HG02981 (cell line): ENCODE measurements around the gene KDELR1.
A peak's percentile ranks its signal among the peaks of the same experiment; 100 is the strongest.

Experiments used
- ATAC-seq: cut with Tn5 transposase; IDR thresholded peaks from one replicate; pipeline ENCODE4 v1.9.1; 2021; ENCODE audit warnings: mild to moderate bottlenecking, moderate library complexity; ENCODE audit not compliant: unreplicated experiment

KDELR1 gene

DNA sequence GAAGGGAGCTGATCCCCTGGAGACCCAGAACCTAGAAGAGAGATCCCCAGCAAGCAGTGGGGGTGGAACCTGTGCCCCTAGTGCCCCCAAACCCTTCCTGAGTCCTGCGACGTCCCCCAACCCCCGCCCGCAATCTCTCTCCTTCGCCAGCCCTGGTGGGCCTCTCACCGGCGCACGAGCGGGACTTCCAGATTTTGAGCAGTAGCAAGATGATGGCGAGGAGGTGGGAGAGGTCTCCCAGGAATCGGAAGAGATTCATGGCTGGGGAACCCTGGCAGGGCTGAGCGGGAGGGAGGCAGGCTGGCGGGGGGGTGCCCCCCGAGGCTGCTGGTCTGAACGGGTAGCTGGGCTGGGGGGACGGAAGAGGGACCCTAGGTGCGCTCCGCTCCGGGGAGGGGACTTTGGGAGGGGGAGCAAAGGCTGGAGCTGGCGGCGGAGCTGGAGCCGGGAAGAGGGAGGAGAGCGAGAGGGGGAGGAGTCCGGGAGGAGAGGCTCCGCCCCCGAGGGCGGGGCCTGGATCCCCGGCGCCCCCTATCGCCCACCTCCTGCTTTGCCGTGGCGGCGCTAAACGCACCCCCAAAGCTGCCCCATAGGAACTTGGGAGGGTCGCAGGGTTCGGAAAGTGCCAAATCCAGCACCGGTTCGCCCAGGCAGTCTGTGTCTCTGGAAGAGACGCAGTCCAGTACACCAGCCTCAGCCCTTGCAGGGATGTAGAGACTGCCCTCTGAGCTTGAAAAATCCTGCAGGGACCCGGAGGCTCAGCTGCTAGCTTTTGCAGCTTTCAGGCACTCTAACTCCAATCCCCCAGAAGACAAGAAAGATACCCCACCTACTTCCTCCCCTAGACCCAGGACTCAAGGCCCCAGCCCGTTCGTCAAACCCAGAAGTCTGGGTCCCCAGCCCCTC lies at the start of gene KDELR1:
KDELR1 (minus strand) TSS at position 452 of the 906 bp plus-strand sequence; CDS start at position 259, 193 bp downstream.
- peak; percentile 60 for ATAC-seq

DNA sequence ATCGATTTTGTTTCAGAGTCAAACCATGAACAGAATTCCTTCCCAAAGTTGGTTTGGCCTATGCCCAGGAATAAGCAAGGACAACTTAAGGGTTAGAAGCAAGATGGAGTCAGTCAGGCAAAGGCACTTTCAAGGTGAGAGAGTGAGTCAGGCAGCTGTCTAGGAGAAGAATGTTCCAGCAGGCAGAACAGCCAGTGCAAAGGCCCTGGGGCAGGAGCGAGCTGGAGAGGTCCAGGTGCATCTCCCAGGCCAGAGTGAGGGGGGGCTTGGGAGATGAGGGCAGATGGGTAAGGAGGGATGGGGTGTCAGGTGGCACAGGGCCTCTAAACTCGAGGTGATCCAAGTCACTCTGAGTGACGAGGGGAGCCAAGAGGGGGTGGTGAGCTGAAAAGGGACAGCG lies 45.2 kb upstream of the KDELR1 start:
- no peak for ATAC-seq

DNA sequence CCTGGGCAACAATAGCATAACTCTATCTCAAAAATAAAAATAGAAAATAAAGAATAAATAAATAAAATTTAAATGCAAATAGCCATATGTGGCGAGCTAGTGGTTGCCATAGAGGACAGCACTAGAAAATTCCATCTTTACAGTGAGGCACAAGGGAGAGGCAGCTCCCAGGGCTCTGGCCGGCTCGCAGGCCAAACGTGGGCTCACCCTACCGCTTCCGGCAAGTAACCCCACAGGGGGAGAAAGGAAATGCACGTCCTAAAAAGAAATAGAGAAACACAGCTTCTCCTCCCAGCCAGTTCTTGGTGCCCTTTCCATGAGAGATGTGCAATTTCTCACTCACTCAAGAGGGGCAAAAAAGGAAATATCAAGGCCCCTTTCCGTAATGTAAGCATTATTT lies 42.0 kb upstream of the KDELR1 start:
- no peak for ATAC-seq

DNA sequence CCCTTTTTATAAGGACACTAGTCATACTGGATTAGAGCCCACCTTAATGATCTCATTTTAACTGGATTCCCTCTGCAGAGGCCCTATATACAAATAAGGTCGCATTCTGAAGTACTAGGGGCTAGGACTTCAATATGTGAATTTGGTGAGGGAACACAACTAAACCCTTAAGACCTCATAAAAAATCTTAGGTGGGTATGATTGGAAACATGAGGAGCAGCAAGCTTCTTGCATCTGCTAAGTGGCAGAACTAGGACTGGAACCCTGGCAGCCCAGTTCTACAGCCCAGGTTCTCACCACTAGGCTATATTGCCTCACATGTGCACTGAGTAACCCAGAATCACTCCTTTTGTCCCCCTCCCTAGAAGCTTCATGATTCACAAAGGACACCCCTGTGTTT lies 37.3 kb upstream of the KDELR1 start:
- ATAC-seq: no peak

DNA sequence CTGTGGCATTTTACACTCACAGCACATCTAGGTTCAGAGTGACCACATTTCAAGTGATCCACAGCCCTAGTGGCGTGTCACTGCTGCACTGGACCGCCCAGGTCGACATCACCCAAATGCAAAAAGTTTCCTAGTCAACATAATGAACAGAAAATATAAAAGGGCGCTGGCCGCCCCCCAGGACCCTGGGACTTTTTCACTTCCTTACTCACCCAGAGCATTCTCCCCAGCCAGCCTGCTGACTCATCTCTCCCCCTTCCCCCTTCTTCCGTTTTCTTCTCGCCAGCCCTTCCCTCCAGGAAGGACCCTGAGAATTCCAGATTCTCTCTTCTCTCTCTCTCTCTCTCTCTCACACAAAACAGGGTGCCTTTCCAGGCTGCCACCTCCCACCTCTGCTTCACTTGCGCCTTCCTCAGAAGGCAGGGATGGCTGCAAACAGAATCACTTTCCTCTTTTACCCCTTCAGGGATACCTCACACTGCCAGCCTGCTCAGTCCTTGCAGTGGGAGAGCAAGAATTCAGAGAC lies 33.4 kb upstream of the KDELR1 start:
- ATAC-seq: no peak

DNA sequence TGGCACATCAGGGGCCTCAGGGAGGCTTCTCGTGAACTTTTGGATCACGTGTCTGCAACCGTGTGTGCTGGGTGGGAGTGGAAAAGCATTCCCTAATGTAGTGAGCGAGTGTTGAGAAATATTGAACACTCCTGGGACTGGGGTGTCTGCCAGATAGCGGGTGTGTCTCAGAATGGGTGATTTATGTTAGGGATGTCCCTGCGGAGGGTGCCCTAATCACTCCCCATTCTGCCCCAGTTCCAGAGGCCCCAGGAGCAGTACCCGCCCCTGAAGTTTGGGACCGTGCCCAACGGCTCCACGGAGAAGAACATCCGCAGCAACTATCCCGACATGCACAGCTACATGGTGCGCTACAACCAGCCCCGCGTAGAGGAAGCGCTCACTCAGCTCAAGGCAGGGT lies 30.2 kb upstream of the KDELR1 start:
- ATAC-seq: no peak

DNA sequence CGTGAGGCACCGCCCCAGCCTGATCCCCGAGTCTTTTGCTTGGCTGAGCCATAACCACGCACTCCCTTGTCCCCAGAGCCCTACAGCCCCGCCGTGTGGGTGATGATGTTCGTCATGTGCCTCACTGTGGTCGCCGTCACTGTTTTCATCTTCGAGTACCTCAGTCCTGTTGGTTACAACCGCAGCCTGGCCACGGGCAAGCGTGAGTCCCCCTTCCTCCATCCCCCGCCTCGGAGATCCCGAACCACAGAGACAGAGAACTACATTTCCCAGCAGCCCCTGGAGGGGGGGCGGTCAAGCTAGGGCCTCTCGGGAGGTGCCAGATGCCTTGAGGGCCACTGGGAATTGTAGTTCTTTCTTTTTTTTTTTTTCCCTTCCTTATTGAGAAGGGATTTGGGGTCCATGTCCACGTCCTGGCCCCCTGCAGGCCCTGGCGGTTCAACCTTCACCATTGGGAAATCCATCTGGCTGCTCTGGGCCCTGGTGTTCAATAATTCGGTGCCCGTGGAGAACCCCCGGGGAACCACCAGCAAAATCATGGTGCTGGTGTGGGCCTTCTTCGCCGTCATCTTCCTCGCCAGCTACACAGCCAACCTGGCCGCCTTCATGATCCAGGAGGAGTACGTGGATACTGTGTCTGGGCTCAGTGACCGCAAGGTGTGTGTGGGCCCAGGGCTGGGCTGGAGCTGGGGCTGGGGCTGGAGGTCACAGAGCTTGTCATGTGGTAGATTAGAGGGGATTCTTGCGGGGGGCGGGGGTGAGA lies 28.0 kb upstream of the KDELR1 start:
- peak; percentile 66 for ATAC-seq

DNA sequence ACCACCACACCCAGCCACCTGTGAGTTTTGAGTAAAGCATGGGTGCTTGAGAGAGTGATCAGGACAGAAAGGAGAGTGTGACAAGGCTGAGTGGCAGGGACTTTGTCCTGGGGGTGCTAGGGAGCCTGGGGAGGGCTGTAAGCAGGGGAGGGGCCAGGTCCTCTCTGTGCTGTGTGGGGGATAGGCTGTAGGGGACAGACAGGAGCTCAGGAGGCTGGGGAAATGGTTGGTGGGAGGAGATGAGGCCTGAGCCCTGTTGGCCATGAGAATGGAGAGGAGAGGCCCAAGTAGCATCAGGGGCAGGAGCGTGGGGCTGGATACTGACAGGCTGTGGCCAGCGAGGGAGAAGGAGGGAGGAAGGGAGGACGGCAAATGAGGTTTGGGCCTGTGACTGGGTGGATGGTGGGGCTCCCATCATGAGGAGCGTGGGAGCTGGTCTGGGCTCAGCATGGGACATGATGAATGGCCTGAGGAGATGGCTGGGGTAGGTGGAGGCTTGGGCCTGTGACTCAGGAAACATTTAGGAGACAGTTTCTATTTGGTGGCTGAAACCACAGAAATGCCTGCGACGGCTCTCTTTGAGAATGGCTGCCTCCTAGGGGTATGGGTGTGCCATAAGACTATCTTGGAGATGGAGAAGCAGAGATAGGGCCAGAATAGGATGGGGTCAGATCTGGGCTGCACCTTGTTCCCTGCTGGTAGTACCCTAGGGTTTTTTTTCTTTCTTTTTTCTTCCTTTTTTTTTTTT lies 27.1 kb upstream of the KDELR1 start:
- no peak for ATAC-seq

DNA sequence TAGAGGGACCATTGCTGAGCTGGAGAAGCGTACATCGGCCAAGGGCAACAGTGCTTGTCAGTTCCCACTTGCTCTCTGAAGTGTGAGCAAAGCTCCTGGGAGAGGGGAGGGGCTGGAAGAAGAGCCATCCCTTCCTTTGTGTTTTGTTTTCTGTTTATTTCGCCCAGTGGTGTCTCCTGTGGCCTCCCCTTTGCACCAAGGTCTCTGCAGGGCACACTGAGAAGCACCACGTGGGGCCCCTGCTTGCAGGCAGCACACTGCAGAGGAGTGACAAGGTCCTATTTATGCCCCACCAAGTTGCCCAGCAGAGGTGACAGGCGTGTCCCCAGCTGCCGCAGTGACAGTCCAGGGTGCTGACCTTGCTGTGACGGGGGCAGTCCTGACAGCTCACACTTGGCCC lies 26.1 kb upstream of the KDELR1 start:
- no peak for ATAC-seq

DNA sequence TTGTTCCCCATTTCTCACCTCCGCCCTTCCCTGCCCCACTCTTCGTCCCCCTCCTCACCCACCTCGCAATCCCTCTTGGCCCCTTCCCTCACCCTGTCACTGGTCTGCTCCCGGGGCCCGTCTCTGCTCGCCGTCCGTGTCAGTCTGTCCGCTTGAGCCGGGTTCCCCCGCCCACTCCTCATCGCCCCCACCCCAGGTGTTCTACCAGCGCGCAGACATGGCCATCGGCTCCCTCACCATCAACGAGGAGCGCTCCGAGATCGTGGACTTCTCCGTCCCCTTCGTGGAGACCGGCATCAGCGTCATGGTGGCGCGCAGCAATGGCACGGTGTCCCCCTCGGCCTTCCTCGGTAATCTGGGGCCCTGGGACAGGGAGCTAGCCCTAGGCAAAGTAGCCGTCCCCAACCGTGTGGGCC lies 24.5 kb upstream of the KDELR1 start:
- ATAC-seq: no peak

DNA sequence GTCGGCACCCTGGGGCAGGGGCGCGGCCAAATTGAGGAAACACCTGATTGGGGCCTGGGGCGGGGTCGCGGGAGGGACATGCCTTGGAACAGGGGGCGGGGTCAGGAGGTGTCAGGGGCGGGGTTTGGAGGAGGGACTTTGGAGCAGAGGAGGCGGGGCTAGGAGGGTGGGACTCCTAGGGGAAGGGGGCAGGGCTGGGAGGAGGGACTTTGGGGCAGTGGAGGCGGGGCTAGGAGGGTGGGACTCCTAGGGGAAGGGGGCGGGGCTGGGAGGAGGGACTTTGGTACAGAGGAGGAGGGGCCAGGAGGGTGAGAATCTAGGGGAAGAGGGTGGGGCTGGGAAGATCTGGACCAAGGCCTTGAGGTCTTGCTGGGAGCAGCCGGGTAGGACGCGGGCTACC lies 24.0 kb upstream of the KDELR1 start:
- ATAC-seq: no peak

DNA sequence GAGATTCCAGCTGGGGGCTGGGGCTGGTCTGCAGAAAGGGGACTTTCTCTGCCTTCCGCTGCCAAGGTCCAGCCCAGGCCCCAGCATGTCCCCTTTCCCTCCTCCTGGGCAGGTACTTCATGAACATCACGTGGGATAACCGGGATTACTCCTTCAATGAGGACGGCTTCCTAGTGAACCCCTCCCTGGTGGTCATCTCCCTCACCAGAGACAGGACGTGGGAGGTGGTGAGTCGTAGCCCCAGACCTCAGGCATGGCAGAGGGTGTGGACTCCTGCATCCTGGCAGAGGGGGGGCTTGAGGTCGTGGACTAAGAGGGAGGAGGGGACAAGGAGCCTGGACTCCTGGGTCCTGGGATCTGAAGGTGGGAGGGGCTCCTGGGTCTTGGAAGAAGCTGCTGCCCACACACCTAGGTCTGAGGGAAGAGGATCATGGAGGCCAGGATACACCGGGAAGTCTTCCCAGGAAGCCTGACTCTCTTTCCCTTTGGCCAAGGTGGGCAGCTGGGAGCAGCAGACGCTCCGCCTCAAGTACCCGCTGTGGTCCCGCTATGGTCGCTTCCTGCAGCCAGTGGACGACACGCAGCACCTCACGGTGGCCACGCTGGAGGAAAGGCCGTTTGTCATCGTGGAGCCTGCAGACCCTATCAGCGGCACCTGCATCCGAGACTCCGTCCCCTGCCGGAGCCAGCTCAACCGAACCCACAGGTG lies 22.7 kb upstream of the KDELR1 start:
- ATAC-seq: no peak

DNA sequence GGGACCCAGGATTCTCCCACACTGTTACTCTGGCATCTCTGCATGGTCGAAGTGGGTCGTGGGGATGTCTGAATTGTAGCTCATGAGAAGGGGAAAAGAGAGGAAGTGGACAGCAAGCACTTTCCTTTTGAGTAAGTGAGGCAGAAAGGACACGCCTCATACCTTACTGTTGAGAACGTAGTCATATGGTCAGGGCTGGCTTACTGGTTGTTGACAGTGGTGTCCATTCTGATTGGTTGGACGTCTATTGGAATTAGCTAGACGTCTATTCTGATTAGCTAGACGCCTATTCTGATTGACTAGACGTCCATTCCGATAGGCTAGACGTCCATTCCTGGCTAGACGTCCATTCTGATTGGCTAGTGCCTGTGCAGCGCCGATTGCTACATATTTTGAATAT lies 14.5 kb upstream of the KDELR1 start:
- ATAC-seq: no peak

DNA sequence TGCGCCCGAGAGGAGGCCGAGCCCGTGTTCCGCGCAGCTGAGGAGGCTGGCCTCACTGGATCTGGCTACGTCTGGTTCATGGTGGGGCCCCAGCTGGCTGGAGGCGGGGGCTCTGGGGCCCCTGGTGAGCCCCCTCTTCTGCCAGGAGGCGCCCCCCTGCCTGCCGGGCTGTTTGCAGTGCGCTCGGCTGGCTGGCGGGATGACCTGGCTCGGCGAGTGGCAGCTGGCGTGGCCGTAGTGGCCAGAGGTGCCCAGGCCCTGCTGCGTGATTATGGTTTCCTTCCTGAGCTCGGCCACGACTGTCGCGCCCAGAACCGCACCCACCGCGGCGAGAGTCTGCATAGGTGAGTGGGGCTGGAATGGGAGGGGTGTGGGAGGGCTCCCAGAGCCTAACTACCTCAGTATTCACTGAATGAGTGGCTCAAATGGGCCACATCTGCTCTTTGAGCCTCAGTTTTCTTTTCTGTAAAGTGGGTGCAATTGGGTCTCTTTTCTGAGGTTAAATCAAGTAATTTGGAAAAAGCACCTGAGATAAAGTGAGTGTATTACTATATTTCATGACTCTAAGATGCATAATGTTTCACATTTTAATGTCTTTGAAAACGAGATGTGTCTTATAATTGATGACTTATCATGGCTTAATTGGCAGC lies 13.8 kb upstream of the KDELR1 start:
- ATAC-seq: no peak

DNA sequence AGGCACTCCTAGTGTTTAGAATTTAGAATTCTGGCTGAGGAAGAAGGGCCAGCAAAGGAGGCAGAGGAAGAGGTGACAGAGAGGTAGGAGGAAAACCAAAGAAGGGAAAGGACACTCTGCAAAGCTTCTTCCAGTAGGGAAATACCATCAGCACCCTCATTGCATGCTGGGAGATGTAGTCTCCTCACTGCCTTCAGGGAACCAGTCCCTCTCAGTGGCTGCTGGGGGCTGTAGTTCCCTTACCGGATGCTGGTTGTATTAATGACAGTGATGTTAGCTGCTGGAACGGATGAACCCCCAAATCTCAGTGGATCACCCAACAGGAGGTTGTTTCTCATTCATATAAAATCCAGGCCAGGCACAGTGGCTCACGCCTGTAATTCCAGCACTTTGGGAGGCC lies 12.3 kb upstream of the KDELR1 start:
- peak; percentile 58 for ATAC-seq

DNA sequence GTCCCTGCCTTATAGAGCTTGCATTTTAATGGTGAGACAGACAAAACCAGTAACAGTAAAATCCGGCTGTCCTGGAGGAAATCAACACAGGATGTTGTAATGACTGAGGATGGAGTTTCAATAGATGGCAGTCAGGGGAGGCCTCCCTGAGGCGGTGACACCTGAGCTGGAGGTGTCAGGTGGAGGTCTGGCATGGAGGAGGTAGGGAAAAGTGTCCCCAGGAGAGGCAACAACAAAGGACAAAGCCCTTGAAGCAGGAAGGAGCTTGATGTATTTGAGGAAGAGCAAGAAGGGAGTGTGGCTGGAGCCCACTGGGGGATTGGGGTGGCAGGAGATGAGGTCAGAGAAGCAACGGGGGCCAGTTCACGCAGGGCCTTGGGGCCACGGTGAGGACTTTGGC lies 9.9 kb upstream of the KDELR1 start:
- no peak for ATAC-seq

DNA sequence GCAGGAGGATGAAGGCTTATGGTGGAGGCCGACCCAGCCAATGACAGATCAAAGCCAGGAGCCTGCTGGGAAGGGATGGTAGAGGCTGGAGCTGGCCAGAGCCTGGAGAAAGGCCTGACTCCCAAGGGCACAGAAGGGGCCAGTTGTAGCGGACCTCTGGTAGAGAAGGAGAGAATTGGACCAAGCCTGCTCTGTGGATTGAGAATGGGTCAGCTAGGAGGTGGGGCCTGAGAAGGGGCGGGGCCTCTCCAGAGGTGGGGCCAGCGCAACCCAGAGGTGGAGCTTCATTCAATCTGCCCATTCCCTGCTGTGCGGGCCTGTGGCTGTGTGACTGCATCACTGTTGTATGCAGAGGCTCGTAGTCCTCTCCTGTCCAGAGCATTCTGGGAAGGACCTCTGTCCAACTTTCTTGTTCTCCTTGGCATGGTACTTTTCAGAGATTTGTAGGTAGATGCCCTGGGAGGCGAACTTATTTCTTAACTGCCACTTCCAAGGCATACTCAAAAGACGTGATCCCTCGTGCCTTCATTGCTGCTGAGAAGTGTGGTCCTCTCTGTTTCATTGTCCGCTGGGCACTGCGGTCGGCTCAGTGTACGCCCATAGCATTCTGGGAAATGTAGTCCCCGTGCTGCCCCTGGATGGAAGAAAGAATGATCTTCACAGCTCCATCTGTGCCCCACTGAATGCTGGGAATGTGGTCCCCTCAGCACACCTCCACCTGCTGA lies 8.8 kb upstream of the KDELR1 start:
- no peak for ATAC-seq

DNA sequence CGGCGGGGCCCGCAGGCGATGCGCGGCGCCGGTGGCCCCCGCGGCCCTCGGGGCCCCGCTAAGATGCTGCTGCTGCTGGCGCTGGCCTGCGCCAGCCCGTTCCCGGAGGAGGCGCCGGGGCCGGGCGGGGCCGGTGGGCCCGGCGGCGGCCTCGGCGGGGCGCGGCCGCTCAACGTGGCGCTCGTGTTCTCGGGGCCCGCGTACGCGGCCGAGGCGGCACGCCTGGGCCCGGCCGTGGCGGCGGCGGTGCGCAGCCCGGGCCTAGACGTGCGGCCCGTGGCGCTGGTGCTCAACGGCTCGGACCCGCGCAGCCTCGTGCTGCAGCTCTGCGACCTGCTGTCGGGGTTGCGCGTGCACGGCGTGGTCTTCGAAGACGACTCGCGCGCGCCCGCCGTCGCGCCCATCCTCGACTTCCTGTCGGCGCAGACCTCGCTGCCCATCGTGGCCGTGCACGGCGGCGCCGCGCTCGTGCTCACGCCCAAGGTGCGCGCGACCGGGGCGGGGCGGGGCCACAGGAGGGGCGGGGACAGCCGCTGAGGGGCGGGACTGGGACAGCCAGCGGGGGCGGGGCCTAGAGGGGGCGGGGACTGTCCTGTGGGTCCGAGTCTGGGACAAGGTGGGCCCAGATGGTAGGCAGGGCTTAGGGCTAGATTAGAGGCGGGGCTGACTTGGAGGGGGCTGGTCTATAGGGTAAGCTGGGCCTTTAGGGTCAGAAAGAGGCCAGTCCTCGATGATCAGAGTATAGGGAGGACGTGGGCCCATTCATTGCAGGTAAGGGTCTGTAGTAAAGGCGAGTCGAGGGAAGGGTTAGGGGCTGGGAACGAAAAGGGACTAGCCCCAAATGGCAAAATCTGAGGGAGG lies 7.3 kb upstream of the KDELR1 start:
- ATAC-seq: no peak

DNA sequence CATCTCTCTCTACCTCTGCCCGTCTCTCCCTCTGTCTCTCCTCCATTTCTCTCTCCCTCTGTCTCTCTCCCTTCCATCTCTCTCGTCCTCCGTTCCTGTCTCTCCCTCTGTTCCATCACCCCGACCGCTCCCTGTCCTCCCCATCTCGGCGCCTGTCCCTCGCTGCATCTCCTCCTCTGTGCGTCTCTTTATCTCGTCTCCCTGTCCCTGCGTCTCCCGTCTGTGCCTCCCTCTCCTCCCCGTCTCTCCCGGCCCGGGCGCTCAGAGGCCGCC lies 6.7 kb upstream of the KDELR1 start:
- ATAC-seq: no peak
